GM23338 (cell line): ENCODE measurements around the gene XG. TPM values are rescaled to one million over a fixed set of nuclear protein-coding genes. Genes with fewer than 3 reads are reported as not detected.

Experiments used
- ATAC-seq: fragments of 200-7000 bp; cut with Tn5 transposase; 3 replicates; pipeline ENCODE4 v1.9.1; 2020
- DNase-seq: peaks from one replicate; pipeline ENCODE4 v3.0.0-alpha.2; 2015; ENCODE audit warnings: low spot score
- H2AFZ ChIP-seq: fragments of 200-600 bp; sonication (generic); 2 replicates; pipeline ENCODE4 v1.8.0; 2016; ENCODE audit warnings: antibody characterized with exemption, mild to moderate bottlenecking, moderate library complexity
- H3F3A ChIP-seq: fragments of 200-600 bp; sonication (generic); replicated peaks from 2 replicates; pipeline ENCODE4 v1.8.0; 2017; ENCODE audit warnings: antibody characterized with exemption, mixed run types, low read depth
- H3K27ac ChIP-seq: fragments of 200-600 bp; sonication (generic); 2 replicates; pipeline ENCODE4 v1.6.1; 2016; ENCODE audit warnings: low read depth
- H3K27me3 ChIP-seq: fragments of 200-600 bp; sonication (generic); 2 replicates; pipeline ENCODE4 v1.8.0; 2016; ENCODE audit warnings: mild to moderate bottlenecking, mixed run types, moderate library complexity; ENCODE audit not compliant: insufficient read depth
- H3K36me3 ChIP-seq: fragments of 200-600 bp; sonication (generic); 2 replicates; pipeline ENCODE4 v1.8.0; 2016; ENCODE audit warnings: mild to moderate bottlenecking; ENCODE audit not compliant: insufficient read depth
- H3K4me1 ChIP-seq: fragments of 200-600 bp; sonication (generic); 2 replicates; pipeline ENCODE4 v1.8.0; 2016; ENCODE audit warnings: mild to moderate bottlenecking, moderate library complexity; ENCODE audit not compliant: insufficient read depth
- H3K4me2 ChIP-seq: fragments of 200-600 bp; sonication (generic); 2 replicates; pipeline ENCODE4 v1.7.1; 2017; ENCODE audit warnings: mixed run types
- H3K4me3 ChIP-seq: fragments of 200-600 bp; sonication (generic); 2 replicates; pipeline ENCODE4 v1.6.1; 2016; ENCODE audit warnings: mixed run types
- H3K79me2 ChIP-seq: fragments of 200-600 bp; sonication (generic); replicated peaks from 2 replicates; pipeline ENCODE4 v1.8.0; 2017; ENCODE audit warnings: mild to moderate bottlenecking; ENCODE audit not compliant: insufficient read depth
- H3K9me2 ChIP-seq: fragments of 200-600 bp; sonication (generic); 2 replicates; pipeline ENCODE4 v1.8.0; 2017; ENCODE audit not compliant: insufficient read depth
- H4K20me1 ChIP-seq: fragments of 200-600 bp; sonication (generic); replicated peaks from 2 replicates; pipeline ENCODE4 v1.8.0; 2017; ENCODE audit warnings: mild to moderate bottlenecking; ENCODE audit not compliant: insufficient read depth
- H3K27ac Mint-ChIP-seq: 2 replicates; pipeline ENCODE4 v1.8.0; 2020; ENCODE audit warnings: inconsistent platforms, mild to moderate bottlenecking, moderate library complexity, mixed read lengths
- H3K27me3 Mint-ChIP-seq: 3 replicates; pipeline ENCODE4 v1.8.0; 2022; ENCODE audit warnings: low read depth, mild to moderate bottlenecking, moderate library complexity, mixed read lengths, inconsistent platforms; ENCODE audit not compliant: insufficient read depth, poor library complexity
- H3K36me3 Mint-ChIP-seq: 3 replicates; pipeline ENCODE4 v1.8.0; 2021; ENCODE audit warnings: low read depth, mild to moderate bottlenecking, inconsistent platforms, moderate library complexity, mixed read lengths
- H3K4me1 Mint-ChIP-seq: 3 replicates; pipeline ENCODE4 v1.8.0; 2020; ENCODE audit warnings: mild to moderate bottlenecking, inconsistent platforms, mixed read lengths
- H3K4me3 Mint-ChIP-seq: 3 replicates; pipeline ENCODE4 v1.8.0; 2021; ENCODE audit warnings: moderate library complexity, mild to moderate bottlenecking, inconsistent platforms, mixed read lengths
- H3K9me3 Mint-ChIP-seq: 3 replicates; pipeline ENCODE4 v1.8.0; 2020; ENCODE audit warnings: moderate library complexity, mild to moderate bottlenecking, inconsistent platforms, mixed read lengths
- CREB1 ChIP-seq: fragments of 250-450 bp; sonication (Bioruptor Pico); IDR thresholded peaks from 2 replicates; pipeline ENCODE4 v1.5.0; 2020; ENCODE audit warnings: low read depth, mild to moderate bottlenecking, moderate library complexity
- CTCF ChIP-seq, 2 experiments: fragments of 200-600 bp in 1 of 2; sonication (generic) in 1 of 2; conservative IDR thresholded peaks; 2 replicates each; pipeline versions ENCODE4 v1.5.1 to v1.6.1; 2016 to 2017; ENCODE audit warnings: antibody characterized with exemption in 2 of 2, low read depth in 2 of 2, mild to moderate bottlenecking in 2 of 2, moderate library complexity in 1 of 2
- ETS1 ChIP-seq: IDR thresholded peaks from 2 replicates; pipeline ENCODE4 v1.6.1; 2016; ENCODE audit warnings: antibody characterized with exemption
- EZH2 ChIP-seq: fragments of 200-600 bp; sonication (generic); IDR thresholded peaks from one replicate; pipeline ENCODE4 v1.8.0; 2017; ENCODE audit warnings: antibody characterized with exemption, mild to moderate bottlenecking, low read depth; ENCODE audit not compliant: unreplicated experiment
- EZH2phosphoT487 ChIP-seq: fragments of 200-600 bp; sonication (generic); IDR thresholded peaks from one replicate; pipeline ENCODE4 v1.8.1; 2018; ENCODE audit warnings: antibody characterized with exemption; ENCODE audit not compliant: unreplicated experiment
- JUNB ChIP-seq: IDR thresholded peaks from one replicate; pipeline ENCODE4 v1.6.1; 2016; ENCODE audit warnings: antibody characterized with exemption; ENCODE audit not compliant: unreplicated experiment
- NANOG ChIP-seq: IDR thresholded peaks from 2 replicates; pipeline ENCODE4 v1.6.1; 2016; ENCODE audit warnings: antibody characterized with exemption, borderline replicate concordance
- POLR2AphosphoS5 ChIP-seq: IDR thresholded peaks from 2 replicates; pipeline ENCODE4 v1.6.1; 2016; ENCODE audit warnings: antibody characterized with exemption, low read depth
- STAT1 ChIP-seq: IDR thresholded peaks from one replicate; pipeline ENCODE4 v1.6.1; 2016; ENCODE audit warnings: antibody characterized with exemption; ENCODE audit not compliant: unreplicated experiment
- ZNF114 ChIP-seq: fragments of 250-450 bp; sonication (Bioruptor Pico); IDR thresholded peaks from 2 replicates; pipeline ENCODE4 v1.5.0; 2020; ENCODE audit warnings: mild to moderate bottlenecking, moderate library complexity
- ZNF331 ChIP-seq: fragments of 250-450 bp; sonication (Bioruptor Pico); IDR thresholded peaks from 2 replicates; pipeline ENCODE4 v1.5.0; 2020; ENCODE audit warnings: low read depth, mild to moderate bottlenecking, moderate library complexity
- ZNF462 ChIP-seq: fragments of 250-450 bp; sonication (Bioruptor Pico); IDR thresholded peaks from 2 replicates; pipeline ENCODE4 v1.5.0; 2020; ENCODE audit warnings: mild to moderate bottlenecking, moderate library complexity
- polyA plus RNA-seq: library from polyadenylated mRNA; unstranded; fragments of >200 nt; fragmentation: Nextera tagmentation; extraction: Ambion mirVana; gene quantifications from 2 replicates; pipeline ENCODE4 v1.2.1, GENCODE V29; 2016
- total RNA-seq: library from RNA; depleted of rRNA; stranded (reverse); fragments of >200 nt; shearing (Covaris generic); gene quantifications from 2 replicates; pipeline ENCODE4 v1.2.3, GENCODE V29; 2014
- TF ChIP-seq, protein P1 (sequence below): IDR thresholded peaks from one replicate; pipeline ENCODE4 v1.6.1; 2018; ENCODE audit warnings: antibody characterized with exemption; ENCODE audit not compliant: unreplicated experiment

Gene XG
- total and polyA plus RNA-seq, 2 experiments from 2014 or later, result 0.28 to 0.60 TPM

DNA sequence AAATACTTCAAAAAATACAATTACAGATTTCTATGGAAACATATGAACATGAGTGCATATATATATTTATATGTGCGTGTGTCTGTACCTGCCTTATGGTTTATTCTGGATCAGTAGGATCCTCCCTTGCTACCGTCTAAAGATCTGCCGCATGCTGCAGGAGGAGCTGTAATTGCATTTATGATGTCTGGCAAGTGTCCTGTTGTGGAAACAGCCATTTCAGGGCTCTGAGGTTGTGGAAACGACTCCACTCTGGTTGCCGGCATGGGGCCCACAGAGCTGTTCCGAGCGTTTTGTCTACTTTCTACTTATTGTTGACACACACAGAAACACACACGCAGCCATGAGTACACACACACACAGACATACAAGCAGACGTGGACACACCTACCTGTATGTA, 39.4 kb upstream of the XG start:
- Histone ChIP-seq H3K4me3 (no peak overlapping the region), H3K27ac (no peak overlapping the region), H2AFZ (no peak overlapping the region), H3K9me2 (no peaks in the 10 kb centered on the region), H4K20me1 (no peaks in the 10 kb centered on the region), H3K4me1 (peaks cover 16% of the 10 kb centered on the region; the same call in 1 of the 2 replicates), H3K4me2 (no peak overlapping the region), H3K27me3 (no peaks in the 10 kb centered on the region), H3K36me3 (no peaks in the 10 kb centered on the region), H3K79me2 (no peaks in the 10 kb centered on the region), H3F3A (peaks cover 23% of the 10 kb centered on the region)
- H3K4me3 Mint-ChIP-seq, result no peak overlapping the region
- peaks cover 33% of the 10 kb centered on the region for H3K4me1 Mint-ChIP-seq
- no peaks in the 10 kb centered on the region for H3K9me3 Mint-ChIP-seq
- no peak overlapping the region for H3K27ac Mint-ChIP-seq
- TF ChIP-seq ZNF331 (CRISPR knock-in tag), result no peak
- no peak for TF ChIP-seq EZH2phosphoT487
- TF ChIP-seq POLR2AphosphoS5, result no peak
- no peak for TF ChIP-seq ETS1
- TF ChIP-seq ZNF462 (CRISPR knock-in tag), result no peak
- TF ChIP-seq NANOG, result no peak
- no peak for TF ChIP-seq JUNB
- no peak for TF ChIP-seq CTCF (conservative IDR thresholded peaks at IDR 0.05; ENCODE audit: low read depth in 2 of 2)
- TF ChIP-seq, protein P1, sequence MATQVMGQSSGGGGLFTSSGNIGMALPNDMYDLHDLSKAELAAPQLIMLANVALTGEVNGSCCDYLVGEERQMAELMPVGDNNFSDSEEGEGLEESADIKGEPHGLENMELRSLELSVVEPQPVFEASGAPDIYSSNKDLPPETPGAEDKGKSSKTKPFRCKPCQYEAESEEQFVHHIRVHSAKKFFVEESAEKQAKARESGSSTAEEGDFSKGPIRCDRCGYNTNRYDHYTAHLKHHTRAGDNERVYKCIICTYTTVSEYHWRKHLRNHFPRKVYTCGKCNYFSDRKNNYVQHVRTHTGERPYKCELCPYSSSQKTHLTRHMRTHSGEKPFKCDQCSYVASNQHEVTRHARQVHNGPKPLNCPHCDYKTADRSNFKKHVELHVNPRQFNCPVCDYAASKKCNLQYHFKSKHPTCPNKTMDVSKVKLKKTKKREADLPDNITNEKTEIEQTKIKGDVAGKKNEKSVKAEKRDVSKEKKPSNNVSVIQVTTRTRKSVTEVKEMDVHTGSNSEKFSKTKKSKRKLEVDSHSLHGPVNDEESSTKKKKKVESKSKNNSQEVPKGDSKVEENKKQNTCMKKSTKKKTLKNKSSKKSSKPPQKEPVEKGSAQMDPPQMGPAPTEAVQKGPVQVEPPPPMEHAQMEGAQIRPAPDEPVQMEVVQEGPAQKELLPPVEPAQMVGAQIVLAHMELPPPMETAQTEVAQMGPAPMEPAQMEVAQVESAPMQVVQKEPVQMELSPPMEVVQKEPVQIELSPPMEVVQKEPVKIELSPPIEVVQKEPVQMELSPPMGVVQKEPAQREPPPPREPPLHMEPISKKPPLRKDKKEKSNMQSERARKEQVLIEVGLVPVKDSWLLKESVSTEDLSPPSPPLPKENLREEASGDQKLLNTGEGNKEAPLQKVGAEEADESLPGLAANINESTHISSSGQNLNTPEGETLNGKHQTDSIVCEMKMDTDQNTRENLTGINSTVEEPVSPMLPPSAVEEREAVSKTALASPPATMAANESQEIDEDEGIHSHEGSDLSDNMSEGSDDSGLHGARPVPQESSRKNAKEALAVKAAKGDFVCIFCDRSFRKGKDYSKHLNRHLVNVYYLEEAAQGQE, result no peak
- TF ChIP-seq STAT1, result no peak
- no peak for TF ChIP-seq ZNF114
- TF ChIP-seq CREB1 (CRISPR knock-in tag), result no peak
- no peak for TF ChIP-seq EZH2
- peaks cover 5% of the 10 kb centered on the region for H3K27me3 Mint-ChIP-seq
- peaks cover 4% of the 10 kb centered on the region; the same call in 1 of the 3 replicates for H3K36me3 Mint-ChIP-seq
- DNase-seq (no peak), ATAC-seq (no peak)
